Measurements from ENCODE around the gene CDRT4.
"Not testable (repeated sequence)": the region's sequence is repeated elsewhere in the genome, so short reads cannot be mapped to it uniquely, and the experiment has no call there.

The CDRT4 gene

DNA sequence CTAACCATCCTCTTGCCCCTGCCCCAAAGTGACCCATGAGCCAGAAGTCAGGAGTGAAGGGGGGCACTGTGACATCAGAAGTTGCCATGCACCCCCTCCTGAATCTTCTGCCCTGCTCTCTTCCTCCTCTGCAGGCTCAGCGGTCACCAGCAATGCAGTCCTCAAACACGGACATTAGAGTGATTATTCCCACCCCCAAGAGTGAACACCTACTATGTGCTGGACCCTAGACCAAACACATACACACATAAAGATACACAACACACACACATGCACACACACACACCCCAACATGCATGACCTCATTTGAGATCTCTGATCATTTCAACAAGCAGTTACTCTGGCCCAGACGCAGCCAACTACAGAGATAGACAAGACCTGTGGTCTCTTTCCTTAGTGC, at the start of gene CDRT4:
CDRT4 (minus strand) TSS at position 30 of the 400 bp plus-strand sequence. CDS start 27,383 bp downstream, outside the sequence.
- no peak for DNase-seq

DNA sequence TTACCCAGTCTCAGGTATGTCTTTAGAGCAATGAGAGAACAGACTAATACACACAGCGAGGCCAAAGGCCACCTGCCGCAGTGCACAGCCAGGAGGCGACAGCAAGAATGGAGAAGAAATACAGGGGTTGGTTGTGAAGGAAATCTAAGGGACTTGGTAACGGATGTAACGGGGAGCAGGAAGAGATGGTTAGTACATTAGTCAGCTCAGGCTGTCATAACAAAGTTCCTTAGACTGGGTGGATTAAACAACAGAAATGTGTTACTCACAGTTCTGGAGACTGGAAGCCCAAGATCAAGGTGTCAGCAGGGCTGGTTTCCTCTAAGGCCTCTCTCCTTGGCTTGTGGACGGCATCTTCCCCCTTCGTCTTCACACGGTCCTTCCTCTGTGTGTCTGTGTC, 48.7 kb upstream of the CDRT4 start:
- no peak for DNase-seq

DNA sequence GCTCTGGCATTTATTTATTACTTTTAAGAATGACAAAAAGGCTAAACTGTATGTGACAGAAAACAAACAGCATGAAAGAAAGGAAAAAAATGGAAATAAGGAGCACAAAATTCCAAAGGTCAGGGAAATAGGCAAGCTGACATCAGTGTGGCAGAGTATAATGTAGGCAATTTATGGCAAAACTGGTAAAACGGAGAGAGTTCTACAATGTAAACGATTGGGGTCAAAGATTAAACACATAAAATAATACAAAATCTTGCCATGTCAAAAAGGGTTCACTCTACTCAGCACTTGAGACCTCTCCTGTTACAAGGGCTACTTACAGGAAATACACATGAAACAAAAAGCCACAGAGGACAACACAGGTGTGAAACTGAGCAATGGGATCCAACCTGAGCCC, 47.0 kb upstream of the CDRT4 start:
- no peak for DNase-seq

DNA sequence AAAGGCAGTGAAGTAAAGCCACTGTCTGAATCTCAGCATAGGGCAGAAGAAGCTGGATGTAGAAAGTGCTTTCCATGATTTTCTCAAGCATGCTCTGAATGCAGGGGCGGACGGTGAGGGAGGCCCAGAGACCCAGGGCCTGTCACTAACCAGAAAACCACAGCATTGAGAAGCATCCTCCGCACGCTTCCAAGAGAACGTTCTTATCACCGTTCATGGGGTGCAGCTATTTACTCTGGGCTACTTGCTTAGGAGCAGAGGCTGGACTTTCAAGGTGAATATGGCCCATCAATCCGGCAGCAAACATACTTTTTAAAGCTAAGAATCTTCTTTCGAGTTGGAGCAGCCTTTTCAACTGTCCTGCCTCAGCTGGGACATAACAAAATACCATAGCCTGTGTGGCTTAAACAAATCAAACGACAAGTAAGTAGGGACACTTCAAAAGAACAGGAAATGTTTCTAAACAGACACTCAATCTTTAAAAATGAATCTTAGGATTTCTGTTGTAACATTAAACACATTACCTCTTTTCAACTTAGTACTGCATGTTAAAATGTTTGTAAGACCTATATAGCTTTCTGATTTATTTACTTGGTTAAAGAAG, 46.5 kb upstream of the CDRT4 start:
- no peak for DNase-seq

- no peak for DNase-seq
These were observed 45.8 kb upstream of the CDRT4 start for GRCh38 chr17:15513058-15513791.

GRCh38 chr17:15512071-15512709, 44.8 kb upstream of the CDRT4 start:
- no peak for DNase-seq

DNA sequence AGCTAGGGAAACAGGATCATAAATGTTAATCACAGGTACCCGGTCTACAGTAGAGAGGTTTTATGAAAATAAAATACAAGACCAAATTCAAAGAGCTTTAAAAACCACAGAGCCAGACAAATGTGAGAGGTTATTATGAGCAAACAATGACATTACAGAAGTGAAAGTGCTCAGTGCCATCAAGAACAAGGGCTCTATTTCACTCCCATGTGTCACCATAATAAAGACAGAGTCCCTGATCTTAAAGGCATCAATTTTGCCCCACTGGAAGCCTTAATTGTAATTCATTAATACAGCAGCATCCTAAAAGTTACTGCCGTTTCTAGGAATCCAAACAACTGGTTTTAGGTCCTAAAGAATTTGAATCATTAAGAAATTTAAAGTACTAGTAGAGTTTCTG, 43.7 kb upstream of the CDRT4 start:
- no peak for DNase-seq

DNA sequence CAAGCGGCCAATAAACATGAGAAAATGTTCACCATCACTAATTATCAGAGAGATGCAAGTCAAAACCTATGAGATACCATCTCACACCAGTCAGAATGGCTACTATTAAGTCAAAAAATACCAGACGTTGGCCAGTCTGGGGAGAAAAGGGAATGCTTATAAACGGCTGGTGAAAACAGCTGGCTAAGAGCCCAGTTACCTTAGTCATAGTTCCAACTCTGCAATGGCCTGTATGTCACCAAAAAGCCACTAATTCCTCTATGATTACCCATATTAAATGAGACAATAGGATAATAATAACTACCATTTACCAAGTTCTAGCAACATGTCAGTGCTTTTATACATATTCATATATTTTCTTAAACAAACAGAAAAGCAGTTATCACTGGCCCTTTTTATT, 42.9 kb upstream of the CDRT4 start:
- DNase-seq, result no peak

DNA sequence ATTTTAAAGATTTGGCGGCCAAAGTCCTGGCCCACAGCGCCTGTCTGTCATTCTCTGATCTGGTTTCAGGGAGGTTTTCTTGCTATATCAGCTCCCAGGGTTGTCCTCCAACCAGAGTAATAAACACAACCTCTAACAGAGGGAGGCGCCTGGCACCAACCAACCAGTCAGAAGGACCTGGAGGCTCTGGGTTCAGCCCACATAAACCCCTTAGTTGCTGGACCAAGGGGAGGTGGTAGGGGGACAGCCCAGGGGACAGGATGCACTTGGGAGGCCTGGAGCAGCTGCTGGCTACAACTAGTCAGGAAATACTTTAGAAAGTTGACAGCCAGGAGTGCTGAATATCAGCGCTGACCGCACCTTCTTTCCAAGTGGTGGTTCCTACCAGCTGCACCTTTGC, 41.7 kb upstream of the CDRT4 start:
- DNase-seq, result no peak

- no peak for DNase-seq
These were observed 41.0 kb upstream of the CDRT4 start for GRCh38 chr17:15508466-15508865.

DNA sequence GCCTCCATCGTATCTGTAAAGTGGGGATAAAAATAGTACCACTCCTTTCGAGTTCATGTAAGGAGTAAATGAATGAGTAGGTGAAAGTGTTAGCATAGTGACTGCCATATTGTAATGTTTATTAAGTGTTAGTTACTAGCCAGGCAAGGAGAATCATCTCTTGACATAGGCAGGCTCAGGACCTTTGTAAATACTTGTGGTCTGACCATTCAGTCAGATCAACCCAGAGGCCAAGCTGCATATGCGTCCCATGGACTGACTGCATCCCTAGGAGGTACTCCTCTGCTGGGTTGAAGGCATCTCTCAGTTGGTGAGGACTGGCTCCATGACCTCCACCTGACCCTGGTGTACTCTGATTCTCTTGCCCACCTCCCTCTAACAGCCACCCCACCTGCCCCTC, 40.5 kb upstream of the CDRT4 start:
- no peak for DNase-seq

GRCh38 chr17:15507001-15507400, 39.6 kb upstream of the CDRT4 start:
- DNase-seq, result no peak

DNA sequence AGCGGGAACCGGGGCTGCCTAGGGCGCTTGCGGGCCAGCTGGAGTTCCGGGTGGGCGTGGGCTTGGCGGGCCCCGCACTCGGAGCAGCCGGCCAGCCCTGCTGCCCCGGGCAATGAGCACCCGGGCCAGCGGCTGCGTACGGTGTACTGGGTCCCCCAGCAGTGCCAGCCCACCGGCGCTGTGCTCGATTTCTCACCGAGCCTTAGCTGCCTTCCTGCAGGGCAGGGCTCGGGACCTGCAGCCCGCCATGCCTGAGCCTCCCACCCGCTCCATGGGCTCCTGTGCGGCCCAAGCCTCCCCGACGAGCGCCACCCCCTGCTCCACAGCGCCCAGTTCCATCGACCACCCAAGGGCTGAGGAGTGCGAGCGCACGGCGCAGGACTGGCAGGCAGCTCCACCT, 38.3 kb upstream of the CDRT4 start:
- not testable (repeated sequence) for DNase-seq

DNA sequence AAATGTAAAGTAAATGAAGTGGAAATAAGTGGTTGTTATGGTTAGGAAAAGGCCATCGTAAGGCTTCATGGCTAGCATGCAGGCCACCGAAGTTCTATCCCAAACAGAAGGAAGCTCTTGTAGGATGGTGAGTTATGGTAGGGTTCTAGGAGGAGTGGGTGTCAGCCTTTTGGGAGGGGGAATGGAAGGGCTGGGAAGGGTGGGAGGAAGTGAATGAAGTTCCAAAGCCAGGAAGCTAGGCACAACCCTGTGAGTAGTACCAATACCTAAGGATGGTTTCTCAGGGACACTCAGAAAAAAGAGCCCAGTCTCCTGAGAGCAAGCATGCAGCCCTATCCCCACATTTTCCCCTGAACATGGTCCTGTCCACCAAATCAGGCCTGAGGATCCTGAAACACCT, 36.3 kb upstream of the CDRT4 start:
- no peak for DNase-seq

GRCh38 chr17:15502369-15503112, 35.1 kb upstream of the CDRT4 start:
- no peak for DNase-seq

- no peak for DNase-seq
These were observed 34.4 kb upstream of the CDRT4 start for GRCh38 chr17:15501793-15502192.

- no peak for DNase-seq
These were observed 33.9 kb upstream of the CDRT4 start for GRCh38 chr17:15501282-15501681.

DNA sequence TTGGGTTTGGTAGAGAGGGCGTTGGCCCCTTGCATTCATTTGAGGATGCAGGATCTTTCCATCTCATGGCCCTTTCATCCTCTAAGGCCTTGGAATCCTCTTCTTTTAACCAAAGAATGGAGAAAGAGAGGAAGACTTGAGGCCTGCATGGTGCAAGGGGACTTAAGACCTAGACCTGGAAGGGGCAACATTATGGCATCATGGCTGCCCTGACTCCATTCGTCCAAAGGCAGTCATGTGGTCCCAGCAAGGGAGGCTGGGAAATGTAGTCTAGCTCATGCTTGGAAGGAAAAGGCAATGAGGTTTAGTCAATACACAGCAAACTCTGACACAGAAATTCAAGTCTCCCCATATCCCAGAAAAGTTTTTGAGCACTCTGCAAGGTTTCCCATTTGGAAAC, 30.7 kb upstream of the CDRT4 start:
- DNase-seq, result no peak

GRCh38 chr17:15496735-15497670, 29.6 kb upstream of the CDRT4 start:
- no peak for DNase-seq

GRCh38 chr17:15494821-15495220, 27.4 kb upstream of the CDRT4 start:
- no peak for DNase-seq

DNA sequence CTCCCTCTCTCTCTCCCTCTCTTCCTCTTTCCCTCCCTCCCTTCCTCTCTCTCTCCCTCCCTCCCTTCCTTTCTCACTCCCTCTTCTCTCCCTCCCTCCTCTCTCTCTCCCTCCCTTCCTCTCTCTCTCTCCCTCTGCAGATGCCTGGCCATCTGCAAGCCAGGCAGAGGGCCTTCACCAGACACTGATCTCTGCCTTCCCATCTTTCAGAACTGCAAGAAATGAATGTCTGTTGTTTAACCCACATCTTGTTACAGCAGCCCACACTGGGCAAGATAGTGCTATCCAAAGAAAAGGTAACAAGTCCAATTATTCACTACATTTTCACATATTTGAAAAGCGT, 26.2 kb upstream of the CDRT4 start:
- DNase-seq, result no peak

All from KG1 (cell line).